Measurements from ENCODE around the gene CDC42BPB. TPM values are rescaled to one million over a fixed set of nuclear protein-coding genes. Genes with fewer than 3 reads are reported as not detected.
A peak's percentile ranks its signal among the peaks of the same experiment; 100 is the strongest.

The CDC42BPB gene
- total and polyA plus RNA-seq, 5 donors from 2014 or later = 0.08 to 19.2 (median 0.41) TPM

DNA sequence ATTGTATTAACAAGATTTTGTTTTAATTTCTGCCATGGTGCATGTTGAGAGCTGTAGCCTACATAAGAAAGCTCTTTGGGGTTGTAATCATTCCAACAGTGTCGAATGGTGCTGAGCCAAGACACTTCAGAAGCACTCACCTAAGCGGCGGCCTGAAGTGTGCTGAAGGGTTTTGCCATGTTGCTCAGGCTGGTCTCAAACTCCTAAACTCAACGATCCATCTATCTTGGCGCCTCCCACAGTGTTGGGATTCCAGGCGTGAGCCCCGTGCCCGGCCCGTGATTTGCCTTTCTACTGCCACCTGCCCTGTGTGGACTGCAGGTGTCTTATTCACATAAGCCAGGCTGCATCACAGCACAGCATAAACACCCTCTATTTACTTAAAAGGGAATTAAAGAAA is 86.0 kb downstream of the CDC42BPB start:
- Mint-ChIP-seq H3K27ac (no peak overlapping the region), H3K4me3 (no peak overlapping the region), H3K36me3 (peaks cover 5% of the 10 kb centered on the region), H3K9me3 (no peaks in the 10 kb centered on the region), H3K4me1 (no peaks in the 10 kb centered on the region), H3K27me3 (no peaks in the 10 kb centered on the region)
- DNase-seq = no peak
- no peak overlapping the region for H3K27ac ChIP-seq (ENCODE audit: insufficient read depth, low read length, poor library complexity, severe bottlenecking)
- no peaks in the 10 kb centered on the region for H3K9me3 ChIP-seq (ENCODE audit: control insufficient read depth in 2 of 2, low read length in 2 of 2)
- no peak for ATAC-seq (ENCODE audit: low read depth in 2 of 2)
- no peaks in the 10 kb centered on the region for H3K4me1 ChIP-seq (ENCODE audit: control insufficient read depth, insufficient read depth, low read length, poor library complexity, severe bottlenecking)
- no peak overlapping the region for H3K4me3 ChIP-seq (ENCODE audit: low read depth, low read length)
- no peaks in the 10 kb centered on the region for H3K27me3 ChIP-seq (ENCODE audit: control insufficient read depth, insufficient read depth, low read length)
- H3K36me3 ChIP-seq (ENCODE audit: control insufficient read depth, insufficient read depth, low read length) = peaks cover 5% of the 10 kb centered on the region

DNA sequence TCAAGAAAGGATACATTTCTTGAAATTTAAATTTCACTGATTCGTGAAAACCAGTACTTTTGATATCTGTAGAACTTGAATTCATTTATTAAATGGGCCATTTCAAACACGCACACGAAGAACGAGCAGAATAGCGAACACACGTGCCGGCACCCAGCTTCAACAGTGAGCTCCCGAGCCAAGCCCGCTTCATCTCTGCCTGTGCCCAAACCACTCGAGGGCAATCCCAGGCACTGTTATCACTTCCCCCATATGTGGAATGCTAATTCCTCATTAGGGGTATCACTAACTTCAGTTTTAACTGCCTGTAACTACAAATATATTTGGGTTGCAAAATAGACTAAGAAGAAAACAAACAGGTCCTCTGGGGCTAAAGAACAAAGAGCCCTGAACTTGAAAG is 86.9 kb downstream of the CDC42BPB start:
- no peak overlapping the region for H3K4me3 Mint-ChIP-seq

GRCh38 chr14:102969901-102970300 is 87.4 kb downstream of the CDC42BPB start:
- no peaks in the 10 kb centered on the region for H3K9me3 ChIP-seq (ENCODE audit: control insufficient read depth in 2 of 2, low read length in 2 of 2)

More for the DNA sequence above, 86.9 kb downstream of the CDC42BPB start:
- Histone ChIP-seq H3K27ac (ENCODE audit: insufficient read depth, low read length, poor library complexity, severe bottlenecking) (no peak overlapping the region), H3K4me3 (ENCODE audit: low read depth, low read length) (no peak overlapping the region), H3K36me3 (ENCODE audit: control insufficient read depth, insufficient read depth, low read length) (peaks cover 5% of the 10 kb centered on the region), H3K4me1 (ENCODE audit: control insufficient read depth, insufficient read depth, low read length, poor library complexity, severe bottlenecking) (no peaks in the 10 kb centered on the region), H3K9me3 (ENCODE audit: control insufficient read depth in 2 of 2, low read length in 2 of 2) (no peaks in the 10 kb centered on the region), H3K27me3 (ENCODE audit: control insufficient read depth, insufficient read depth, low read length) (no peaks in the 10 kb centered on the region)
- no peaks in the 10 kb centered on the region for H3K4me1 Mint-ChIP-seq
- ATAC-seq (ENCODE audit: low read depth in 2 of 2) (no peak), DNase-seq (no peak)
- H3K27ac Mint-ChIP-seq = no peak overlapping the region
- H3K9me3 Mint-ChIP-seq = no peaks in the 10 kb centered on the region
- no peaks in the 10 kb centered on the region for H3K27me3 Mint-ChIP-seq
- peaks cover 5% of the 10 kb centered on the region for H3K36me3 Mint-ChIP-seq

GRCh38 chr14:102969060-102969791 is 88.1 kb downstream of the CDC42BPB start:
- Histone ChIP-seq H3K4me1 (ENCODE audit: control insufficient read depth, insufficient read depth, low read length, poor library complexity, severe bottlenecking) (no peaks in the 10 kb centered on the region), H3K27me3 (ENCODE audit: control insufficient read depth, insufficient read depth, low read length) (no peaks in the 10 kb centered on the region), H3K27ac (ENCODE audit: insufficient read depth, low read length, poor library complexity, severe bottlenecking) (no peak overlapping the region), H3K4me3 (ENCODE audit: low read depth, low read length) (no peak overlapping the region), H3K9me3 (ENCODE audit: control insufficient read depth in 2 of 2, low read length in 2 of 2) (no peaks in the 10 kb centered on the region), H3K36me3 (ENCODE audit: control insufficient read depth, insufficient read depth, low read length) (peaks cover 5% of the 10 kb centered on the region)
- Mint-ChIP-seq H3K27ac (no peak overlapping the region), H3K27me3 (no peaks in the 10 kb centered on the region), H3K4me1 (no peaks in the 10 kb centered on the region), H3K36me3 (peaks cover 5% of the 10 kb centered on the region), H3K4me3 (no peak overlapping the region), H3K9me3 (no peaks in the 10 kb centered on the region)
- ATAC-seq (ENCODE audit: low read depth in 2 of 2) (no peak), DNase-seq (no peak)

More at GRCh38 chr14:102969901-102970300, 87.4 kb downstream of the CDC42BPB start:
- H3K4me3 Mint-ChIP-seq = no peak overlapping the region
- no peak overlapping the region for H3K4me3 ChIP-seq (ENCODE audit: low read depth, low read length)
- no peaks in the 10 kb centered on the region for H3K9me3 Mint-ChIP-seq
- peaks cover 5% of the 10 kb centered on the region for H3K36me3 Mint-ChIP-seq
- no peak overlapping the region for H3K27ac Mint-ChIP-seq
- no peaks in the 10 kb centered on the region for H3K4me1 Mint-ChIP-seq
- no peaks in the 10 kb centered on the region for H3K4me1 ChIP-seq (ENCODE audit: control insufficient read depth, insufficient read depth, low read length, poor library complexity, severe bottlenecking)
- peaks cover 5% of the 10 kb centered on the region for H3K36me3 ChIP-seq (ENCODE audit: control insufficient read depth, insufficient read depth, low read length)
- no peaks in the 10 kb centered on the region for H3K27me3 ChIP-seq (ENCODE audit: control insufficient read depth, insufficient read depth, low read length)
- H3K27ac ChIP-seq (ENCODE audit: insufficient read depth, low read length, poor library complexity, severe bottlenecking) = no peak overlapping the region
- no peaks in the 10 kb centered on the region for H3K27me3 Mint-ChIP-seq
- ATAC-seq (ENCODE audit: low read depth in 2 of 2) (no peak), DNase-seq (no peak)

GRCh38 chr14:102968306-102968705 is 89.0 kb downstream of the CDC42BPB start:
- DNase-seq (no peak), ATAC-seq (ENCODE audit: low read depth in 2 of 2) (no peak)
- peaks cover 5% of the 10 kb centered on the region for H3K36me3 ChIP-seq (ENCODE audit: control insufficient read depth, insufficient read depth, low read length)
- no peak overlapping the region for H3K4me3 ChIP-seq (ENCODE audit: low read depth, low read length)
- no peaks in the 10 kb centered on the region for H3K27me3 Mint-ChIP-seq
- no peak overlapping the region for H3K27ac ChIP-seq (ENCODE audit: insufficient read depth, low read length, poor library complexity, severe bottlenecking)
- no peaks in the 10 kb centered on the region for H3K4me1 Mint-ChIP-seq
- peak overlapping the region in 1 of 3 donors; percentile 57 for H3K27ac Mint-ChIP-seq
- H3K4me1 ChIP-seq (ENCODE audit: control insufficient read depth, insufficient read depth, low read length, poor library complexity, severe bottlenecking) = no peaks in the 10 kb centered on the region
- H3K4me3 Mint-ChIP-seq = no peak overlapping the region
- H3K36me3 Mint-ChIP-seq = peaks cover 5% of the 10 kb centered on the region
- no peaks in the 10 kb centered on the region for H3K9me3 Mint-ChIP-seq
- no peaks in the 10 kb centered on the region for H3K27me3 ChIP-seq (ENCODE audit: control insufficient read depth, insufficient read depth, low read length)
- H3K9me3 ChIP-seq (ENCODE audit: control insufficient read depth in 2 of 2, low read length in 2 of 2) = no peaks in the 10 kb centered on the region

DNA sequence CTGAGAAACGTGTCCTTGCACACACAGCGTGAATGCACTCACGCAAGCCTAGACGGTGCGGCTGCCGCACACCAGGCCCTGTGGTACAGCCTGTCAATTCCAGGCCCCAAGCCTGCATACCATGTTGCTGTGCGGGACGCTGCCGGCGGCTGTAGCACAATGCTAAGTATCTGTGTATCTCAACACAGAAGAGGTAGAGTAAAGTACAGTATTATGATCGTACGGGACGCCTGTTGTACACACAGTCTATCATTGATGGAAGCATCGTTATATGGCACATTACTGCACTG is 89.9 kb downstream of the CDC42BPB start:
- Histone ChIP-seq H3K36me3 (ENCODE audit: control insufficient read depth, insufficient read depth, low read length) (peaks cover 5% of the 10 kb centered on the region), H3K27ac (ENCODE audit: insufficient read depth, low read length, poor library complexity, severe bottlenecking) (no peak overlapping the region), H3K27me3 (ENCODE audit: control insufficient read depth, insufficient read depth, low read length) (no peaks in the 10 kb centered on the region), H3K4me3 (ENCODE audit: low read depth, low read length) (no peak overlapping the region), H3K9me3 (ENCODE audit: control insufficient read depth in 2 of 2, low read length in 2 of 2) (no peaks in the 10 kb centered on the region), H3K4me1 (ENCODE audit: control insufficient read depth, insufficient read depth, low read length, poor library complexity, severe bottlenecking) (no peaks in the 10 kb centered on the region)
- no peak overlapping the region for H3K4me3 Mint-ChIP-seq
- peaks cover 5% of the 10 kb centered on the region for H3K36me3 Mint-ChIP-seq
- no peaks in the 10 kb centered on the region for H3K27me3 Mint-ChIP-seq
- no peaks in the 10 kb centered on the region for H3K9me3 Mint-ChIP-seq
- ATAC-seq (ENCODE audit: low read depth in 2 of 2) (no peak), DNase-seq (no peak)
- no peak overlapping the region for H3K27ac Mint-ChIP-seq
- H3K4me1 Mint-ChIP-seq = no peaks in the 10 kb centered on the region

DNA sequence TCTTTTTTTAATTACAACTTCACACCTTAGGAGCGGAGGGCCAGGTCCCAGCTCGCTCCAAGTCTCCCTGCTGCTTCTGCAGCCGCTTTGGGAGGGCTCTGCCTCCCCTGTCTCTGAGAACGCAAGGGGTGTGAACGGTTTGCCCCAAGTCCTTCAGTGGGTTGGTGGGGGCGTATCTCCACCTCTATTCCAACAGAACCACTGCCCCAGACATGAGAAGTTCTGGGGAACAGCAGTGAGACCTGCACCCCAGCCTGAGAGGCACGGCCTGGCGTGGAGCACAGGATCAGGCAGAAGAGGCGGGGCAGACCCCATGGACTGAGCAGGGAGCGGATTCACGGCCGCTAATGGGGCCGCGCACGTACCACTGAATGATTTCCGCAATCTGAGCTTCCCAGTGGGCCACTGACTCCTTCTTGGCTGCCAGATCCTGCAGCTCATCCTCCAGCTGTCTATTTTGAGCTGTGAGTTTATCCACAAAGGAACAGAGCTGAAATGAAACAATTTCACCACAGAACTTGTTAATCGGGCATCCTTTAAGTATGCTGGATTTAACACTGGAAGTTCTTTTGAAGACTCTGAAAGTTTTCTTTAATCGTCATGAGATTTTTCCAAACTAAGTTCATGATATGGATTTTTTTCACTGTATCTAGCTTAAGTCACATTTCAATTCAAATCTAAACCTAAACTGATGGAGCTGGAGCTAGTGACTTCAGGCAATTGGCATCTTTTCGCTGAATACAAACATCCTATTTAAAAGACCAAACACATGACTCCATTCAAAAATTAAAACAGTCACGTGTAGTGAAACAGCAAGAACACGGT is 90.5 kb downstream of the CDC42BPB start:
- H3K9me3 ChIP-seq (ENCODE audit: control insufficient read depth in 2 of 2, low read length in 2 of 2) = no peaks in the 10 kb centered on the region
- DNase-seq = no peak
- Mint-ChIP-seq H3K27me3 (no peaks in the 10 kb centered on the region), H3K36me3 (peaks cover 2% of the 10 kb centered on the region), H3K27ac (no peak overlapping the region), H3K9me3 (no peaks in the 10 kb centered on the region), H3K4me3 (no peak overlapping the region), H3K4me1 (no peaks in the 10 kb centered on the region)
- no peaks in the 10 kb centered on the region for H3K4me1 ChIP-seq (ENCODE audit: control insufficient read depth, insufficient read depth, low read length, poor library complexity, severe bottlenecking)
- no peaks in the 10 kb centered on the region for H3K27me3 ChIP-seq (ENCODE audit: control insufficient read depth, insufficient read depth, low read length)
- no peak overlapping the region for H3K27ac ChIP-seq (ENCODE audit: insufficient read depth, low read length, poor library complexity, severe bottlenecking)
- ATAC-seq (ENCODE audit: low read depth in 2 of 2) = no peak
- H3K36me3 ChIP-seq (ENCODE audit: control insufficient read depth, insufficient read depth, low read length) = peaks cover 5% of the 10 kb centered on the region
- H3K4me3 ChIP-seq (ENCODE audit: low read depth, low read length) = no peak overlapping the region

Measured in CD4-positive, CD25-positive, alpha-beta regulatory T cell (primary cell).